ENCODE measurements around the gene NMNAT3.

Gene NMNAT3

DNA sequence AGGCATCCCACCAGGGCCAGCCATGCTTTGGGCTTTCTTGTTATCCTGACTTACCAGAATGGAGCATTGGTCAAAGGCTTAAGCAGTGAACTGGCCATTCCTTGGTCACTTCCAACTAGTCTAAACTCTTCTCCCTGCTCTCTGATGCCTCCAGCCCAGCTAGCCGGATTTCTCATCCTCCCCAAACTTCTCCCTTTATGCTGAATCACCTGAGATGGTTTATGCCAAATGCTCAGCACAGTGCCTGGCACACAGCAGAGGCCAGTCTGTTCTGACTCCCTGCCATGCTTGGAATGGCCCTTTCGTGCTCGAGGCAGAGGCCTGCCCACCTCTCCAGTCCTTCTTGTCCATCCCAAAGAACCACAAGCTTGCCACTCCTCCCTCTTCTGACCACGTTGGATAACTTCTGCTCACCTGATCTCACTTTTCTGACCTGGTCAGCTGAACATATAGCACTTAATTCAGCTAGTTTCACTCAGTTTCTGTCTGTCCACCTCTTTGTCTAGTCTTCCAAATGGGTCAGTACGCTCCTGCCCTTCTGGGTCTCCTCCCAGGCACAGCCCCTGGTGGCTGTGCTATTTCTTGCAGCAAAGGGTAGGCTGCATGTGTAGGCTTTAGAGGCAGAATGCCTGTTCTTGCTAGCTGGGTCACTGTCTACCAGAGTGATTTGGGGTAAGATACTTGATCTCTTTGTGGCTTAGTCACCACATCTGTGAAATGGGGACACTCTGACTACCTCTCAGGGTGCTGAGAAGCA lies 136.1 kb downstream of the NMNAT3 start:
- no peak for DNase-seq (ENCODE audit: low read depth in 2 of 2)

DNA sequence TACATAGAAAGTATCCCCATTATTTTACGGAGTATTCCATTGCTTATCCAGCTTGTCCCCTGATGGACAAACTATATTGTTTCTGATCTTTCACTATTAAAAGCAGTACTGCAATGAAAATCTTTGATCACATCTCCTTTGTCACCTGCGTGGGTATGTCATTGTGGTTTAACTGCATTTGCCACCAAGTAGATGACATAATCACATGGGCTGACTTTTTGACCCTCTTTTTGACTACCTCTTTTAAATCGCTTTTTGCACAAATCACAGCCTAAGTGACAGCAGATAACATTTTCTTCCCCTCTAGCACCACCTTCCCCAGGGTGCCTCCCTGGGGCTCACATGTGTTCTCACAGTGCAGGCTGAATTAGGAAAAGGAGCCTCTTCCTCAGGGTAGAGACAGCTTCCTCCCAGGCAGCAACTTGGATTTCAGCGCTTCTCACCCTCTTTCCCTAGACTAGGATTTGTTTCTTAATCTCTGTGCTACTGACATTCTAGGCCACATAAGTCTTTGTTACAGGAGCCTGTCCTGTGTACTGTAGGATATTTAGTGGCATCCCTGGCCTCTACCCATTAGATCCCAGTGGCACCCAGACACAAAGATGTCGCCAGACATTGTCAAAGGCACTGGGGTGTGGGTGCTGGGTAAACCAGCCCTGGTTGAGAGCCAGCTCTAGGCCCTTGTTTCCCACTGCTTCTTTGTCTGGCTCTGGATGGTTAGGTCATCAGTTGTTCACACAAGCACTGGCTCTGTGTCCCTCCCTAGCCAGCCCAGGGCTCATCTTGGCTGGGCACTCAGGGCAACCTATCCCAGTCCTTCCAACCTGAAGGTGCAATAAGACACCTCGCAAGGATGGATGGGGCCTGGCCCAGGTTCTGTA lies 136.9 kb downstream of the NMNAT3 start:
- no peak for DNase-seq (ENCODE audit: low read depth in 2 of 2)

DNA sequence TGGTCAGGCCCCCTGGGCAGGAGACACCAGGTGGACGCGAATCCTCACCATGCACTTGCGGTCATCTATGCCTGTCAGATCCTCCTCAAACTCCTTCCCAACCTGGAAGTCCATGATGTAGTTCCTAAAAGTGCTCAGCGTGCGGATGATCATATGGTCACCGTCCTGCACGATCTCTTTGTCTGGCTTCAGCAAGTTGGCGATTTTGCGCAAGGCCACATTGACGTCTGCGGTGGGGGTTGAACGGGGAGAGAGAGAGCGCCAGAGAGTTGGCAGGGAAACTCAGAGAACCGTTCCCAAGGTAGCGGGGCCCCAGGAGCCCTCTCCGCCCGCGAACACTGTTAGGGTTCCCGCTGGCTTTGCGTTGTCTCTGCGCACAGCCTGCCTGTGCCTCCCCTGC lies 139.0 kb downstream of the NMNAT3 start:
- no peak for DNase-seq (ENCODE audit: low read depth in 2 of 2)

DNA sequence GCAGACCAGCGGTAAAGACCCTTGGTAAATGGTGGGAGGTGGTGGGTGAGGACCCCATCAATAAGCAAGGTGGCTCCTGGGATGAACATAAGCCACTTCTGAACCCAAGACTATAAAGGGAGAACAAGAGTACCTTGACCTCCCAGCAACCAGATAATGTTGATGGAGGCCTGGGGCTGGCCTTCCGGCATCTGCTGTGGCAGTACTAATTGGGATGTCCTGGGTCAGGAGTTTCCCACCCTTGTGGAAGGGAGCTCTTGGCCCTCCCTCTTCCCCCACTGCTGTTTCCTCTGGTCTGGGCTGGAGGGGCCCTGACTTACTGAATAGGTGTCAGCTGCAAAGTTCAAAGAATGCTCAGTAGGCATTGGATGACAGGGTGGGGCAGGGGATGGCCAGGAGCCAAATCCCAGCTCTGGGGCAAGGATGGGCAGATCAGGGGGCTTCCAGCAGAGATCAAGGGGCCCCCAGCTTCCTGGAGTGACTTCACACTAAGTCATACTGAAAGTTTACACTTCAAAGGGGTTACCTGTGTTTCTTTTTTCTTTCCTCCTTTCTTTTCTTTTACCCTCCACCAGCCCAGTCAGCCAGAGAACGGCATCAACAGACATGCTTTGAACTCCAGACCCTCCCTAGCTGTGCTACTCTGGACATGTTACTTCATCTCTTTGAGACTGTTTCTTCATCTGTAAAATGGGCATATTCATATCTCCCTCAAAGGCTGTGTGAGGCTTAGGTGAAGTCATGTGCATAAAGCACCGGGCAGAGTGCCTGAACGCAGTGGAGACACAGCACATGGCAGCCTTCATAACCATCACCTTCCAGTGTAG lies 139.8 kb downstream of the NMNAT3 start:
- DNase-seq (ENCODE audit: low read depth in 2 of 2): no peak

DNA sequence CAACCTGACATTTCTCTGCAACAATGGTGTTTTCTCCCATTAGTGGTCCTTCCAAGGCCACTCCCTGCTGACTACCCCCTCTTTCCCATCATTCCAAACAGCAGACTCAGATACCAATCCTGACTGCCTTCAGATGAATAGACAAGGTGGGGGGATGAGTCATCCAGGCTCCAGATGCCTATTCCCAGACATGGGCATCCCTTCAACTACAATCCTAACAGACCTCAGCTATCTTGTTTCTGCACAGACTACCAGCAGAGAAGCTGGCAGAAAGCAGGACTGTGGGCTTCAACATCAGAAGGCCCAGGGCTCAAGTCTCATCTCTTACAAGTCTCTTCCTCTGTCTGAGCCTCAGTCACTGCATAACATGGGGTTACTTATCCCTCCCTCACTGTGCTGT lies 140.4 kb downstream of the NMNAT3 start:
- DNase-seq (ENCODE audit: low read depth in 2 of 2): no peak

DNA sequence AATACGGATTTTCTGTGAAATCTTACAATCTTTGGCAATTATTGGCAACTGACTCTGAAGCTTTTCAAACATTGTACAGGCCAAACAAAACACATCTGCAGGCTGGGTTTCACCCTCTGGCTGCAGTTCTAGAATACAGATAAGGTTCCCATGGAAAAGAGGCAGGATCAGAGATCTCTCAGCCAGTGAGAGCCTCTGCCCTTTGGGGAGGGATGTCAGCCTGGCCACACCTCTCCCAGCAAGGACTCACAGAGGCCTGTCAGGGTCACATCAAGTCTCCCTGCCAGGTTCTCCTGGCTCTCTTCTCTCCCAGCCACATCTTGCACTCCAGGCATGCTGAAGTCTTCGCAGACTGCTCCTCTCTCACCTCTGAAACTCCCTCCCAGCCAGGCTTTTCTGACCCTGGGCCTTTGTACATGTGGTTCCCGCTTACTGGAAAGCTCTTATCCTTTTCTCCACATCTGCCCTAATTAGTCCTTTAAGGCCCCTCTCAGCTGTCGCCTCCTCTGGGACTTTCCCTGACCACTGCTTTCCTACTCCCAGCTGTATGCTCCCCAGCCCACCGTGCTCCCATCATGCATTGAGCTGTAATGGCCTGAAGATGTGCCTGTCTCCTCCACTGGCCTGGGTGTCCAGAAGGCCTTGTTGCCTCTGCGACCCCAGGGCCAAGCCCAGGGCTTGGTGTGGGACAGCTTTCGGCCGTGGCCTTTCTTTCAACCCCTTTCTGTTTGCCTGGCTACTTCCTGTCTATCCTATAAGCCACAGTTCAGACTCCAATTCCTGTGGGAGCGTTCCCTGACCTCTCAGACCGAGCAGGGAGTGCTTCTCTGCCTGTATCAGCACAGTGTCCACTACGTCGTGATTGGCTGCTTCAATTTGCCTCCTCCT lies 142.5 kb downstream of the NMNAT3 start:
- no peak for DNase-seq (ENCODE audit: low read depth in 2 of 2)

DNA sequence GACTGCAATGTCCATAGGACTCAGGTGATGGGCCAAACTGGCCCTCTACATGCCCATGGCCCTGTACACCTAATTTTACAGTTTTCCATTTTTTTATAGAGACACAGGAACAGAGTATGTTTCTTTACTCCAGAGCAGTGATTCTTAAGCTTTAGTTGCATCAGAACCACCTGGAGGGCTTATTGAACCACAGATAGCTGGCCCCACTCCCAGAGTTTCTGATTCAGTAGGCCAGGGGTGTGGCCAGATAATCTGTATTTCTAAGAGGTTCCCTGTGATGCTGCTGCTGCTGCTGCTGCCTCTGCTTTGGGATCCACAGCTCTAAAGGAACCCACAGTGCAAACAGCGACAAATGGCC lies 143.3 kb downstream of the NMNAT3 start:
- DNase-seq (ENCODE audit: low read depth in 2 of 2): no peak

DNA sequence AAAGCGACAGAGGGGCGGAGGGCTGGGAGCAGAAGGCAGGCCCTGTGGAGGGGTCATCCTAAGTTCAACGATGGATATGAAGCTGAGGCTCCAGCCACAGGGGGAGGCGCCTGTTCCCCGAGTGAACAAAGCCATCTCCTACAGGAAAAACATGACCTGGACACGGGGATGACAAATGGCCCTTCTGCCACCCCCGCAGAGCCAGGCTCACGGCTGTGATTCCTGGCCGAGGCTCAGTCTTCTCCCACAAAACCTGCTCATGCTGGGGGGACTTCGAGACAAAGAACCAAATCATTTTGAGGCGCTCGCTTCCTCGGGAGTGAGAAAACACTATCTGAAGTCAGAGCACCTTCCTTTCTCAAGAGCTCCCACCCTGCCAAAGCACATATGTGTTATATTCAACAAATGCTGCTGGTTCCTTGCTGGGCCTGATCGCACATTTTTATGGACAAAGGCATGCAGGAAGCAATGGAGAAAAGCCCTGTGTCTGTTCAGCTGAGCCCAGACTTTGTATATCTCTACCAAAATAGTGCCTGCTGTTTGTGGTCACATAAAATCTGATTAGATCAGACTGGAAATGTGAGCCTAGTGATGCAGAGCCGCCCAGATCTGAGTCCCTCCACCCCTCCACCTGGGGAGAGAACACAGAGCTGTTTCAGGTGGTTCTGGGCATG lies 143.9 kb downstream of the NMNAT3 start:
- no peak for DNase-seq (ENCODE audit: low read depth in 2 of 2)

DNA sequence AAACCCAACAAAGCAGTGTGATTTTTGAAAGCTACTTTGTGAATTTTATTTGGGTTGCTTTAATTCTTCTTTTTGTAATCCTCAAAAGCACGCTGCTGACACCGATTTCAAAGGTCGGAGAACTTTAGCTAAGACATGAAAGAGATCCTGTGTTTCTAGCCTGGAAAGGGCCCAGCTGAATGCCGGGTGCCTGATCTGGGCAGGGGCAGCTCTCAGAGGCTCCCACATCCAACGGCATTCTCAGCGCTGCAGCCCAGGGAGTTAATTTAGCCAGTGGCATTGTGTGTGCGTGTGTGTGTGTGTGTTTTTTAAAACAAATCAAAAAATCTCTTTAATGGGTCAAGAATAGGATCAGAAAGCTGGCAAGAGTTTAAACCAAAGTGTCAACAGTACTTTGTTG lies 144.8 kb downstream of the NMNAT3 start:
- DNase-seq (ENCODE audit: low read depth in 2 of 2): no peak

DNA sequence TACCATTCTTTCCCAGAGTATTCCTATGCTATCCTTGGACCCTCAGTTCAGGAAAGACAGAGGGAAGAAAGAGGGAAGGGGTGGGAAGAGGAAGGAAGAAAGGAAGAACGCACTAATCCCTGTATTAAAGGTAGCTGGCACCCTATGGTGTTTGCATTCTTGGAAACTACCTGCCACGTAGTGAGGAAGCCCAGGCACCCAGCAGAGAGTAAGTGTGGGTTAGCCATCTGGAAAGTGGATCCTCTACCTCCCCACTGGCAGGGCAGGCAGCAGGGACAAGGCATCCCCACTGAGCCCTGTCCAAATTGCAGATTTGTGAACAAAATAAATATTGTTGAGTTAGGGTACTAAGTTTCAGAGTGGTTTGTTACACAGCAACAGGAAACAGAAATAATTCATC lies 147.1 kb downstream of the NMNAT3 start:
- no peak for DNase-seq (ENCODE audit: low read depth in 2 of 2)

DNA sequence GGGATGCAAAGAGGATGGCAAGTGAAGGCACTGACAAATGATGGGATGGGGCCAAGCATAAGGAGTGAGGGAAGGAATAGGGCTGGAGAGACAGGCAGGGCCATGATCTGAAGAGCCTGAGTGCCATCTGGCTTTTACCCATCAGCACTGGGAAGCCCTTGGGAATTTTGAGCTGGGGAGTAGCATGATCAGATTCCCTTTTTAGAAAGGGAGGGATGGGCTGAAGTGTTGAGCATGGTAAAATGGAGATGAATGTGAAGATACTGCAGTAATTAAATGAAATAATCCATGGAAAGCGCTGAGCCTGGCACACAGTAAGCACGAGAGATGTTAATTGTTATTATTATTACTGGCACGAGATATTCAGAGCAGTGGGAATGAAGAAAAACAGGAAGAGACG lies 148.1 kb downstream of the NMNAT3 start:
- DNase-seq (ENCODE audit: low read depth in 2 of 2): no peak

DNA sequence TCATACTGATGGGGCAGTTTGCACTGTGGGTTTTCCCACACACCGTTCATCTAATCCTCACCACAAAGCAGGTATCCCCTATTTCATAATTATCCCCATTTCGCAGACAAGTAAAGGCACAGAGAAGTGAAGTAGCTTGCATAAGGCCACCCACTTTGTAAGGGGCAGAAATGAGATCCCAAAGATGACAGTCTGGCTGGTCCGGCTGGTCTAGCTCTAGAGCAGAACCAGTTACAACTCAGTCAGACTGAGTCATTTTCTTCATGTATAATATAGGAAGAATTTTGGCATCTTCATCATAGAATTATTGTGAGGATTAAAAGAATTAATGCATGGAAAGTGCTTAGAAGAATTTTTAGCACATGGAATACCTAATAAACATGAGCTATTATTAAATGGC lies 148.8 kb downstream of the NMNAT3 start:
- DNase-seq (ENCODE audit: low read depth in 2 of 2): no peak

DNA sequence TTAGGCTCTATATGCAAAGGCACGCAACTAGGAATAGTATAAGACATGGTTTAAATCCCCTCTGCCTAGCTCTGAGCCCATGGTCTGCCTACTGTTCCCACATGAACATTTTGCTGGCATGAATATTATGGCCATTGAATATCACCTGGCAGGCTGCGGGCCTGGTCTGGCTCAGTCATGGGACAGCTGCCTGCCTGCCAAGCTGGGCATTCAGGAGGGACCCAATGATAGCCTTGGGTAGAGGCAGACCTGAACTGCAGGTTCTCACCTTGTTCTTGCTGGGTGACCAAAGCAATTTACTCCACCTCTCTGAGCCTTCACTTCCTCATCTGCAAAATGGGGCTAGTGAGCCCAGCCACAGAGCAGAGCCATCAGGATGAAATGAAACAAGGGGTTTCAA lies 149.5 kb downstream of the NMNAT3 start:
- DNase-seq (ENCODE audit: low read depth in 2 of 2): no peak

DNA sequence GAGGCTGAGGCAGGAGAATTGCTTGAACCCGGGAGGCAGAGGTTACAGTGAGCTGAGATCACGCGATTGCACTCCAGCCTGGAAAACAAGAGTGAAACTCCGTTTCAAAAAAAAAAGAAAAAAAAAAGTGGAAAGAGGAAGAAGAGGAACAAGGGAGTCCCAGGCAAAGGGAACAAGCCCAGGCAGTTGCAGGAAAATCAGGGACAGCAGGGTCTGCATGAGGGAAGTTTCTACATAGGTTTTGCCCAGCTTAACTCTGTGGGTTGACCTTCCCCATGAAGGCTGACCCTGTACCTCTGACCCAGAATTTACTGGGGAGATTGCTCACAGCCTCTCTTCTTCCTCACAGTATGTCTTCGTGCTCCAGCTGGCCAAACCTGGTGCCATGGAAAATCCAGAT lies 150.5 kb downstream of the NMNAT3 start:
- DNase-seq (ENCODE audit: low read depth in 2 of 2): no peak

DNA sequence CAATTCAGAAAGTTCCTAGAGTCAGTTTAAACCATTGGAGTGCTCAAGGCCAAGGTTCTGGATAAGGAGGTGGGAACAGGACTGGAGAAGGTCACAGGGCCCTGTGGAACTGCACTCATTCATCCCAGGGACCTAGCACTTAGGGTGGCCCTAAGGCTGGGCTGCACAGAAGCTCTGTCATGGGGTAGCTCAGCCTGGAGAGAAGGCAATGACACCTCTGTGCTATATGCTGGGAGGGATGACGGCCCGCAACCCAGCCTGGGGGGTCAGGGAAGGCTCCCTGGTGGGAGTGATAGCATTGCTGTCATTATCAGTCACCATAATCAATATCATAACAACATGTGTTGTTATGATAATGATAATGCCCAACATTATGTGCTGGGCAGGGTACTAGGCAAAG lies 151.6 kb downstream of the NMNAT3 start:
- no peak for DNase-seq (ENCODE audit: low read depth in 2 of 2)

DNA sequence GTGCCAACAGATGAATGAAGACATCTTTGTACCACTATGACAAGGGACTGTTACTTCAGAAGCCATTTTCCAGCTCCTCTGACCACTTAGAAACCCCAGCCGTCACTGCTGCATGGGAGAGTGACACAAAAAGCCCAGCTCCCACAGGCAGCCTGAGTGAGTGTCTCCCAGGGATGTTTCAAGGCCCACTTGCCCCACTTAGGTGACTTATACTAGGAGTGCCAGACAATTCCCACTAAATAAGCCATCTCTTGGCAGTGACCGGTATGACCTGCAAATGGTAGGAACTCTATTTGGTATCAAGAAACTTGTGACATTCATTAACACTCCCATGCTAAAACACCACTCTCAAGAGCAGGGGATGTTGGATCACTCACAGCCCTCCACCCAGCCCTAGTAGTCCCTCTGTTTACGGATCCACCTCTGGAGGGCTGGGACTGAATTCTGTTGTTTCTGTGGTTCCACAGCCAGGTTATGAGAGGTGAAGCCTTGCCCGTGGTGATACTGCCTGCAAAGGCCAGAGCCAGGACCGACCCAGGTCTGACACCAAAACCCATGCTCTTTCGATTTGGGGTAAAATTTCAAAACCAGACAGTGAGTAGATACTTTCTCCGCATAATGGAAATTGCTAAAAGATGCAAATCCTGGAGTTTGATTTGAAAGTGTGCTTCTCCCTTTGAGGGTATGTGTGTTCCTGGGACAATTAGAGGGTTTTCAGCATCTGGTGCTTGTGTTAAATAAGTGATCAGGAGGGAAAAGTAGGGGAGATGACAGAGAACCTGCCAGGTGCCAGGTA lies 152.7 kb downstream of the NMNAT3 start:
- DNase-seq (ENCODE audit: low read depth in 2 of 2): no peak

DNA sequence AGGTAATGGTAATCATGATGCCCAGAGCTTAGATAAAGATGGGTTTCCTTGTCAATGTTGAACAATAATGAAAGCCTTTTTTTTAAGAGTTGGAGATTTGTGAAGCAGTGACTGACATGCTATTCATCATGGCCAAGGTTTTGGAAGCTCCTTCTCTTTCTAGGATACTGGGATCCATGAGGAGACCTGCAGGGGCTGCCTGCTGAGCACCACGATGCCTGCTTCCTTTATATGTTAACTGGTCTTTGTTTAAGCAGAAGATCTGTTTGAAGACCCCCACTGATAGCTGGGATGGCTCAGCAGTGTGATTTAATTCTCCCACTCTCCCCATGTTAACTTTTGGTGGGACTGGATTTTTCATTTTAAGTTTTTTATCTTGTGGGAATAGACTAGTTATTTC lies 154.1 kb downstream of the NMNAT3 start:
- DNase-seq (ENCODE audit: low read depth in 2 of 2): no peak

DNA sequence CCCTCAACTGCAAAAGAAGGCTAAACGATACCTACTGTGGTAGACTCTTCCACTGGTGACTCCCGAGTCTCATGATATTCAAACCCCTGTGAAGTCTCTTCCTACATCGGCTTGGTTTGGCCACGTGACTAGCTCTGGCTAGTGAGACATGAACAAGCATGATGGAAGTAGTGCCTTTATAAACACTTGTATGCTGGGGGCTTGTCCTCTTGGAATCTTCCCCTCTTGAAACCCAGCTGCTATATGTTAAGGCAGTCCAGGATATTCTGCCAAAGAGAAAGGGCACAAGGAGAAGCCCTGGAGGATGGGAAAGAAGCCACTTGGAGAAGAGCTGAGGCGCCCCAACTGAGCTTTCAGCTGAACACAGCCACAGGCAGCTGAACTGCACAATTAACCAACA lies 154.6 kb downstream of the NMNAT3 start:
- no peak for DNase-seq (ENCODE audit: low read depth in 2 of 2)

DNA sequence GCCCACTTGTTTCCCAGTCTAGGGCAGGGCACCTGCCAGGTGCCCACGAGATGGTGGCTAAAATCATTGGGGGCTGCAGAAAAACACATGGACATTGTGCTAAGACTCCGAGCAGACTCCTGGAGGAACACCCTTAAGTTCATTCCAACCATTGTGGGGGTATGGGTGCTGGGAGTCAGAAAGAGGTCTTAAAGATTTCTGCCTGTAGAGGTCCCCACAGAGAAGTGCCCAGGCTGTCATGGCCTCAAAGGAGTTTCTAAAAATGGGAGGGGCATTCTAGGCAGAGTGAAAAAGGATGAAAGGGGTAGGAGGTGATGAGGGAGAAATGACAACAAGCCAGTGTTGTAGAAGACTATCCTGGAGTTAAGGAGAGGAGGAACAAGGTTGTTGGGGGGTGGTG lies 155.4 kb downstream of the NMNAT3 start:
- DNase-seq (ENCODE audit: low read depth in 2 of 2): no peak

DNA sequence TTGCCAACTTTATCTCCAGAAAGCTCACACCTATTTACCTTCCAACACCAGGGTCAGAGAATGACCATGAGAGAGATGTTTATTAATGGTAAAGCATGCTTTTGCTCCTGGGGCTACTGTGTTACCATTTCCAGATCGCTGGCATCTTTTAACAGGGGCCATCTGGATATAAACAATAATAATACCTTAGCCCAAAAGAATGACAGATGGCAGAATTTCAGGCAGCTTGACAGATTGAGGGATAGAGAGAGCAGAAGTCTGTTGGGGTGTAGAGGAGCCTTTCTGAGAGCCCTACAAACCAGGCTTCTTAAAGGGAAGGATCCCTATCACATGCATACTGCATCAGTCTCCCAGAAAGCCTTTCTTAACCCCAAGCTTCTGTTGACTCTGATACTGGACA lies 156.0 kb downstream of the NMNAT3 start:
- no peak for DNase-seq (ENCODE audit: low read depth in 2 of 2)
